HG03280 (cell line): ENCODE results near the gene SP100.
"Not testable (repeated sequence)": the region's sequence is repeated elsewhere in the genome, so short reads cannot be mapped to it uniquely, and the experiment has no call there.

Experiments
- ATAC-seq: cut with Tn5 transposase; IDR thresholded peaks from one replicate; pipeline ENCODE4 v1.9.1; 2021; ENCODE audit warnings: mild to moderate bottlenecking, moderate library complexity; ENCODE audit not compliant: unreplicated experiment

The SP100 gene

DNA sequence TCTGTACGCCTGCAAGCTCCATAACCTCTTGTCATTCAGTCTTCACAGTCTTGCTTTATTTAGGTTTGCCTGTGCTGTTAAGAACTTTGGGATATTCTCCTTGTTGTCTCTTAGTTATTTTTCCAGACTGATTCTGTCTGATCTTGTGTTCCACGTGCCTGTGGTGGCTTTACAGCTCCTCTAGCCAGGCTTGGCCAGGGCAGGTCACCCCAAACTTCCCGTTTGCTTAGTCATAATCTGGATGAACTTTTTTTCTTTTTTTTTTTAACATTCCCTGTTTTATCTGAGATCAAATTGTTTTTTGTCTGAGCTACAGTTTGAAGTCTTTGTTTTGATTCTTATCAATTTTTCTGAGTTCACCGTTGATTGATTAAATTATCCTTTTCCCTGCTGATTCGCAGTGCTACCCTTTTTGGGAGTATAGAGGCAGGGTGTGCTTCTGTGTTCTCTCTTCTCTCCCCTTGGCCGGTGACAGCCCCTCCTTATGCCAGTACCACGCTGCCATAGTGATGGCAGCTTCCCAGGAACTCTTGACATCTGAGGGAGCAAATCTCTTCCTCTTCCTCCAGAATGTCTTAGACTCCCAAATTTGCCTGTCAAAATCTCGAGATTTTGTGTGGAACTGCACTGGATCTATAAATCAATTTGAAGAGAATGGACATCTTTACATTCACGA, 2.5 kb downstream of the SP100 start:
- ATAC-seq, result no peak

DNA sequence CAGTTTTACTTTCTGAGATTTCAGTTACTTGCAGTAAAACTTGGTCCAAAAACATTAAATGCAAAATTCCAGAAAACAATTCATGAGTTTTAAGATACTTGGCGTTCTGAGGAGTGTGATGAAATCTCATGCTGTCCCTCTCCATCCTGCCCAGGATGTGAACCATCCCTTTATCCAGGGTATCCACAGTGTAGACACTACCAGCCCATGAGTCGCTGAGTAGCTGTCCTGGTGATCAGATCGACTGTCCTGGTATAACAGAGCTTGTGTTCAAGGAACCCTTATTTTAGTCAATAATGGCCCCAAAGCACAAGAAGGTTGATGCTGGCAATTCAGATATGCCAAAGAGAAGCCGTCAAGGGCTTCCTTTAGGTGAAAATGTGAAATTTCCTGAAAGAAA, 3.2 kb downstream of the SP100 start:
- no peak for ATAC-seq

DNA sequence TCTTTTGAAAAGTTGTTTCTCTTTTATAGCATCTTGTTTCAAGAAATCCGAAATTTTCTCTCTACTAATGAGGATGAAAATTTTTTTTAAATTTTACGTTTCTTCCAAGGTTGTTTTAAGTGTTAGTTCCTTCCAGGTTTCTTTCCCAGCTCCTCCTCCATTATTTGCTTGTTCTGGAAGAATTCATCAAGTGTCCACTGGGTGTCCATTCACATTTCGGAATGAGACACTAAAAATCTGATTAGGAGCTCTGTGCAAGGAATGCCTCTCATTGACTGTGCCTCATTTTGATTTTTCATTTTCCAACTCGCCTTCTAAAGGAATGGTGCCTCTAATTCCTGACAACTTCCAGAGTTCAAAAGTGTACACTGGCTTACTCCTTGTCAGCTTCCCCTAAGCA, 6.1 kb downstream of the SP100 start:
- ATAC-seq, result no peak

GRCh38 chr2:230423851-230424458, 8.0 kb downstream of the SP100 start:
- ATAC-seq, result no peak

DNA sequence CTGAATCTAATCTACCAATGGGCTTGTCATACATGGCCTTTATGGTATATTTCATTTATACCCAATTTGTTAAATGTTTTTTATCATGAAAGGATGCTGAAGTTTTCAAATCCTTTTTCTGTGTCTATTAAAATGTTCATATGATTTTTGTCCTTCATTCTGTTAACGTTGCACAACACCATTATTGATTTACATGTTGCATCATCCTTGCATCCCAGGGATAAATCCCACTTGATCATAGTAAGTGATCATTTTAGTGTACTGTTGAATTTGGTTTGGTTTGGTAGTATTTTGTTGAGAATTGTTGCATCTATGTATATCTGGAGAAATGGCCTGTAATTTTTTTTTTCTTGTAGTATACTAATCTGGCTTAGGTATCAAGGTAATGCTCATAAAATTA, 9.4 kb downstream of the SP100 start:
- ATAC-seq, result no peak

- no peak for ATAC-seq
Measured at GRCh38 chr2:230429513-230429912, 13.5 kb downstream of the SP100 start.

DNA sequence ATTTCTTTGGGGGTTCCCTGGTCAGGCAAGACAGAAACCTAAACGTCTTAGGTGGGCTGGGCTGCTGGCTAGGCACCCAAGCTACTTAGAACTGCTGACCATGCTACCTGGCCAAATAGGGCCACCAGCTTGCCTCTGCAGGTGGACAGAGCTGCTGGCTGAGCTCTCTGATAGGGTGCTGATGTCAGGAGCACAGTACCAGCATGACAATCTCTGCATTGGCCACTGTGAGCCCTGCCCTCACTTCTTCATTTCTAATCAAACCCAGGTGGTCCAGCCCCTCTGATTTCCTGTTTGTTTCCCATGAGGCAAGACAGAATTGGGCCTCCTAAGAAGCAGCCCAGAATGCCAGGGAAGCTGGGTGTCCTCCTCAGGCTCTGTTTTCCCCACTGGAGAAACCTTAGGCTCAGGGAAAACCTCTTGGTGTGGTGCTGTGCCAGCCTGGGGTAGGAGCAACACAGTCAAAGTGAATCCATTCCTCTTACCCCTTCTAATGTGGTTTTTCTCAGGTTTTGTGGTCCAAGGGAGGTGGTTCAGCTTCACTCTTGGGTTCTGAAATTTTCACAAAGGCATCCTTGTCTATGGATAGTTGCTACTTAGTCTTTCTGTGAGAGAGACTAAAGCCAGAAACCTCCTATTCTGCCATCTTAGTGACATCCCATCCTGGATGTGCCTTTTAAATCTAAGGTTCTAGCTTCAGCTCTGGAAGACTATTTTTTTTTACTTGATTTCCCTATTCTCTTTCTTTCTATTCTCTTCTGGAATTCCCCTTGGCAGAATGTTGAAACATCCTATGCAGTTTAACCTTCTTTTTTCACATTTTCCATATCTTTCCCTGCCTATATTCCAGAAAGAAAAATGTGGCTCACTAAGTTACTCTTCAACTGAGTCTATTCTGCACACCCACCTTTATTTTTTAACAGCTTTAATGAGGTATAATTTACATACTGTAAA, 15.2 kb downstream of the SP100 start:
- no peak for ATAC-seq

DNA sequence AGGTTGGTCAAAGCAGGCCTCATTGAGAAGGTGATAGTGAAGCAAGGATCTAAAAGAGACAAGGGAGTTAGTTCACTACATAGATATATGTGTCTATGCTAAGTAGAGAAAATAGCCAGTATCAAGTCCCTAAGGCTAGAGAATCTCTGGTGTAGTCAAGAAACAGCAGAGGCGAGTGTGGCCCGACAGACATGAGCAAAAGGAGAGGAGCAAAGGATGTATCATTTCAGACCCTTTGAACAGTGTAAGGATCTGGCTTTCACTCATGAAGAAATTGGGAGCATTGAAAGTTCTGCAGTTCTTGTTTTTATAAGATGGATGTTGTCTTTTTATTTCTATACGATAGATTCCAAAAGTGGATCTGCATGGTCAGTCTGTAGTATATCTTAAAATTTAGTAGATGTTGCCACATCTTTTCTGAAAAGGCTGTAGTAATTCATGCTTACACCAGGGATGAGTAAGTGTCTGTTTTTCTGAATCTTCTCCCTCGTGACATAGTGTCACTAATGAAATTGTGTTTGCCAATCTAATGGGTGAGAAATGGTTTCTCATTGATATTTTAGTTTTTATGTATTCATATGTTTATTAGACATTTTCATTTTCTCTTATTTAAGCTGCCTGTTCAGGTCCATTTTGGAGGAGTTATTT, 18.8 kb downstream of the SP100 start:
- ATAC-seq, result no peak

DNA sequence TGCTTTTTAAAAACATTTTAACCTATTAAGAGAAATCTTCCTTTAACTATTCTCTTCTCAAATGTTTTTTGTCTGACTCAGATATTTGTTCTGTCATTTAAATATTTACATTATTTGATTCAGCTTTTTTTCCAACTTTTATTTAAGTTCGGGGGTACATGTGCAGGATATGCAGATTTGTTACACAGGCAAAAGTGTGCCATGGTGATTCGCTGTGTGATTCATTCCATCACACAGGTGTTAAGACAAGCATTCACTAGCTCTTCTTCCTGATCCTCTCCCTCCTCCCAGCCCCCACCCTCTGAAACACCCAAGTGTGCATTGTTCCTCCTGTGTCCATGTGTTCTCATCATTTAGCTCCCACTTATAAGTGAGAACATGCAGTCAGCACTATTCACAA, 19.4 kb downstream of the SP100 start:
- no peak for ATAC-seq

DNA sequence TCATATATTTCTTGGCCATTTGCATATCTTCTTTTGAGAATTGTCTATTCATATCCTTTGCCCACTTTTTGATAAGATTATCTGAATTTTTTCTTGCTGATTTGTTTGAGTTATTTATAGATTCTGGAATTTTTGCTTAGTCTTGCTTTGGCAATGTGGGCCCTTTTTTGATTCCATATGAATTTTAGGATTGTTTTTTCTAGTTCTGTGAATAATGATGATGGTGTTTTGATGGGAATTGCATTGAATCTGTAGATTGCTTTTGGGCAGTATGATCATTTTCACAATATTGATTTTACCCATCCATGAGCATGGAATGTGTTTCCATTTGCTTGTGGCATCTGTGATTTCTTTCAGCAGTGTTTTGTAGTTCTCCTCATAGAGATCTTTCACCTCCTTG, 23.1 kb downstream of the SP100 start:
- not testable (repeated sequence) for ATAC-seq

DNA sequence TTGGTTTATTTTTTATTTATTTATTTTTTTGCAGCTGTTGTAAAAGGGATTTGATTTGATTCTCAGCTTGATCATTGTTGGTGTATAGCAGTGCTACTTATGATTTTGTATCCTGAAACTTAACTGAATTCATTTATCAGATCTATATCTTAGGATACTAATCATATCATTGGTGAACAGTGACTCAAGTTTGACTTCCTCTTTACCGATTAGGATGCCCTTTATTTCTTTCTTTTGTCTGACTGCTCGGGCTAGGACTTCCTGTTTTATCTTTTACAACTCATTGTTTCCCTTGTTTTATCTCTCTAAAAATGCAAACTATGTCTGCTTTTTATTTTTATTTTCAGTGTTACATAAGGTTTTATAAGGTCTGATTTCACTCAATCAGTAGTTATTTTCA, 23.6 kb downstream of the SP100 start:
- no peak for ATAC-seq

- ATAC-seq, result peak; percentile 63
Measured at GRCh38 chr2:230441227-230441897, 25.4 kb downstream of the SP100 start.

DNA sequence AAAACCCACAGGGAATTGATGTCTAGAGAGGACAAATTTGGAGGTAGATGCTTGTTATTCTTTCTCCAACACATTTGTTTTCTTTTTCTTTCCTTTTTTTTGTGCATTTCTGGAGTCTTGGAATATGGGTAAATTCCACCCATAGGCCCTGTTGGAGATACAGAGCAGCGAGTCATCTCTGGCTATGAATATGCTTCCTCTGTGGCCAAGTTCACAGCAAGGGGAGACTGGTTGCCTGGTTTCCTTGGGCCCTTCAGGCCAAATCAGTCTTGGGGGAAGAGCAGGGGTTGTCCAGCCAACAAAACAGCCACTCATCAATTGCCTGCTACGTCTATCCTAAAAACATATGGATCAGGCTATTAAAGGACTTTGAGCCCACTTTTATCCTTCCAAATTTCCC, 27.5 kb downstream of the SP100 start:
- ATAC-seq, result no peak

DNA sequence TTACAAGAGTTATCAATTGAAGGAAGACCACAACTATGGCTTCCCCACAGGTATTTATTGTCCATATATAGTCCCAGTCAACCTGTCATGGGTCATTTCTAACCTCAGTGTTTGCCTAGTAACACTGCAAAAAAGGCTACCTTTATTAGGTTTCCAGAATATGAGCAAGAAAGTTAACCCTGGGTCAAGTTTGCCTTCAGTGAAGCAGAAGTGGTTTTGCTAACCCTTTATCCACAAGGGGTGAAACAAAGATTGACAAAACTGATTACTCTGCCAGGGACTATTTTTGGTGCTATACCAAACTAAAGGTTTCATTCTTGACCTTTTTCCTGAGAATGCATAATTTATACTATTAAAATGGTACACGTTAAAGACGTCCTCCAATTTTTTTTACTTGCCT, 28.8 kb downstream of the SP100 start:
- ATAC-seq, result no peak

DNA sequence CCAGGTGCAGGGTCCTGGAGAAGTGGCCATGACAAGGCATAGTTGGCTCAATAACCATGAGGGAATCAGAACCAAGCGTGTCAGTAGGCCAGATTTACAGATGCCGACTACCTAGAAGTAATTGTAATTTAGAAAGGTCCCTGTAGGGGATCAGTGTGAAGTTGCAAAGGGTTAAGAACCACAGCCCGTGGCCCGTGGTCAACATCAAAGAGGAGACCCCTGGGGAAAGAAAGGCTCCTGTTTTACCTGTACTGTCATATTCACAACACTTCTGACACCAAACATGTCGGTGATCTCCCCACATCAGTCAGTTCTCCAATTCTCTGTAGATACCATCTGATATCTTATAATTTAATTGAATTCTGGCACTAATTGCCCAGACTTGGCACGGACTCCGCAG, 31.0 kb downstream of the SP100 start:
- ATAC-seq, result no peak

GRCh38 chr2:230447455-230448451, 31.8 kb downstream of the SP100 start:
- peak; percentile 81 for ATAC-seq

- no peak for ATAC-seq
Measured at GRCh38 chr2:230449901-230450467, 34.0 kb downstream of the SP100 start.

GRCh38 chr2:230453006-230453405, 37.0 kb downstream of the SP100 start:
- ATAC-seq, result no peak

- ATAC-seq, result no peak
Measured at GRCh38 chr2:230455005-230455684, 39.1 kb downstream of the SP100 start.
